ENCODE data around the gene SHOX.
"Not testable (repeated sequence)": the region's sequence is repeated elsewhere in the genome, so short reads cannot be mapped to it uniquely, and the experiment has no call there.

SHOX gene

GRCh38 chrX:625137-625691, 5.4 kb upstream of the SHOX start:
- no peak overlapping the region for H3K4me3 ChIP-seq (ENCODE audit: low read depth, low read length)
- no peak for DNase-seq (ENCODE audit: low read depth)
- TF ChIP-seq, protein P1, sequence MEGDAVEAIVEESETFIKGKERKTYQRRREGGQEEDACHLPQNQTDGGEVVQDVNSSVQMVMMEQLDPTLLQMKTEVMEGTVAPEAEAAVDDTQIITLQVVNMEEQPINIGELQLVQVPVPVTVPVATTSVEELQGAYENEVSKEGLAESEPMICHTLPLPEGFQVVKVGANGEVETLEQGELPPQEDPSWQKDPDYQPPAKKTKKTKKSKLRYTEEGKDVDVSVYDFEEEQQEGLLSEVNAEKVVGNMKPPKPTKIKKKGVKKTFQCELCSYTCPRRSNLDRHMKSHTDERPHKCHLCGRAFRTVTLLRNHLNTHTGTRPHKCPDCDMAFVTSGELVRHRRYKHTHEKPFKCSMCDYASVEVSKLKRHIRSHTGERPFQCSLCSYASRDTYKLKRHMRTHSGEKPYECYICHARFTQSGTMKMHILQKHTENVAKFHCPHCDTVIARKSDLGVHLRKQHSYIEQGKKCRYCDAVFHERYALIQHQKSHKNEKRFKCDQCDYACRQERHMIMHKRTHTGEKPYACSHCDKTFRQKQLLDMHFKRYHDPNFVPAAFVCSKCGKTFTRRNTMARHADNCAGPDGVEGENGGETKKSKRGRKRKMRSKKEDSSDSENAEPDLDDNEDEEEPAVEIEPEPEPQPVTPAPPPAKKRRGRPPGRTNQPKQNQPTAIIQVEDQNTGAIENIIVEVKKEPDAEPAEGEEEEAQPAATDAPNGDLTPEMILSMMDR (conservative IDR thresholded peaks at IDR 0.05; ENCODE audit: low read depth, low read length), result no peak

- H3K4me3 ChIP-seq (ENCODE audit: low read depth, low read length); DNase-seq (ENCODE audit: low read depth): not testable (repeated sequence)
Observed at GRCh38 chrX:626047-626446, 4.5 kb upstream of the SHOX start.

- TF ChIP-seq, protein P1 (conservative IDR thresholded peaks at IDR 0.05; ENCODE audit: low read depth, low read length), result no peak
- DNase-seq (ENCODE audit: low read depth), result no peak
- no peak overlapping the region for H3K4me3 ChIP-seq (ENCODE audit: low read depth, low read length)
Observed at GRCh38 chrX:626745-627509, 3.7 kb upstream of the SHOX start.

- H3K4me3 ChIP-seq (ENCODE audit: low read depth, low read length), result no peak overlapping the region
- no peak for DNase-seq (ENCODE audit: low read depth)
- TF ChIP-seq, protein P1 (conservative IDR thresholded peaks at IDR 0.05; ENCODE audit: low read depth, low read length), result no peak
Observed at GRCh38 chrX:627510-627981, 3.0 kb upstream of the SHOX start.

DNA sequence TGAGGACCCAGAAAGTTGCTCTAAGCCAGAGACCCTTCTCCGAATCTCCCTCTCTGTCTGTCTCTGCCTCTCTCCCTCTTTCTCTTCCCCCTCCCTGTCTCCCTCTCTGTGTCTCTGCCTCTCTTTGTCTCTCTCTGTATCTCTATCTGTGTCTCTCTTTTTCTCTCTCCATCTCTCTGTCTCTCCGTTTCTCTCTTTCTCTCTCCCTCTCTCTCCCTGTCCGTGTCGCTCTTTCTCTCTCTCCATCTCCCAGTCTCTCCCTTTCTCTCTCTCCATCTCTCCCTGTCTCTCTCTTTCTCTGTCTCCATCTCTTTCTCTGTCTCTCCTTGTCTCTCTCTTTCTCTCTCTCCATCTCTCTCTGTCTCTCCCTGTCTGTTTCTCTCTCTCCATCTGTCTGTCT, 2.6 kb upstream of the SHOX start:
- TF ChIP-seq, protein P1 (conservative IDR thresholded peaks at IDR 0.05; ENCODE audit: low read depth, low read length), result no peak
- H3K4me3 ChIP-seq (ENCODE audit: low read depth, low read length), result no peak overlapping the region

GRCh38 chrX:629230-630006, 1.2 kb upstream of the SHOX start:
- H3K4me3 ChIP-seq (ENCODE audit: low read depth, low read length), result no peak overlapping the region
- DNase-seq (ENCODE audit: low read depth), result no peak
- TF ChIP-seq, protein P1 (conservative IDR thresholded peaks at IDR 0.05; ENCODE audit: low read depth, low read length), result no peak

More for the DNA sequence above, 2.6 kb upstream of the SHOX start:
- no peak for DNase-seq (ENCODE audit: low read depth)

DNA sequence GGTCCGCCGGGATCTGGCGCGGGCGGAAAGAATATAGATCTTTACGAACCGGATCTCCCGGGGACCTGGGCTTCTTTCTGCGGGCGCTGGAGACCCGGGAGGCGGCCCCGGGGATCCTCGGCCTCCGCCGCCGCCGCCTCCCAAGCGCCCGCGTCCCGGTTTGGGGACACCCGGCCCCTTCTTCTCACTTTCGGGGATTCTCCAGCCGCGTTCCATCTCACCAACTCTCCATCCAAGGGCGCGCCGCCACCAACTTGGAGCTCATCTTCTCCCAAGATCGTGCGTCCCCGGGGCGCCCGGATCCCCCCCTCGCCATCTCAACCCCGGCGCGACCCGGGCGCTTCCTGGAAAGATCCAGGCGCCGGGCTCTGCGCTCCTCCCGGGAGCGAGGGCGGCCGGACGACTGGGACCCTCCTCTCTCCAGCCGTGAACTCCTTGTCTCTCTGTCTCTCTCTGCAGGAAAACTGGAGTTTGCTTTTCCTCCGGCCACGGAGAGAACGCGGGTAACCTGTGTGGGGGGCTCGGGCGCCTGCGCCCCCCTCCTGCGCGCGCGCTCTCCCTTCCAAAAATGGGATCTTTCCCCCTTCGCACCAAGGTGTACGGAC, 482 bp upstream of the SHOX start:
- no peak for DNase-seq (ENCODE audit: low read depth)
- TF ChIP-seq, protein P1 (conservative IDR thresholded peaks at IDR 0.05; ENCODE audit: low read depth, low read length), result no peak
- H3K4me3 ChIP-seq (ENCODE audit: low read depth, low read length), result peak overlapping the region; percentile 7

All from choroid plexus epithelial cell (primary cell).